Heart left ventricle (tissue), 16 donors: ENCODE results near the gene SERINC3. TPM values are rescaled to one million over a fixed set of nuclear protein-coding genes. Genes with fewer than 3 reads are reported as not detected.

Experiments
- ATAC-seq, 4 donors: fragments of 200-7000 bp; cut with Tn5 transposase; one replicate each; pipeline ENCODE4 v1.9.1; 2020 to 2022; ENCODE audit warnings: moderate library complexity in 4 of 4, mild to moderate bottlenecking in 3 of 4, moderate number of reproducible peaks in 1 of 4
- DNase-seq, 5 donors: peaks; one replicate each; pipeline ENCODE4 v3.0.0-alpha.2; 2020
- H3K27ac ChIP-seq, 12 donors: fragments of 200-600 bp; sonication (generic) in 4 of 12; one replicate each; pipeline versions ENCODE4 v1.5.0 to v1.8.0; 2016 to 2022; ENCODE audit warnings: mild to moderate bottlenecking in 2 of 12
- H3K27me3 ChIP-seq, 9 donors: fragments of 200-600 bp; sonication (generic) in 2 of 9; one replicate each; pipeline versions ENCODE4 v1.5.1 to v1.8.0; 2016 to 2022; ENCODE audit warnings: mild to moderate bottlenecking in 3 of 9
- H3K36me3 ChIP-seq, 9 donors: fragments of 200-600 bp; sonication (generic) in 2 of 9; one replicate each; pipeline versions ENCODE4 v1.5.0 to v1.8.0; 2018 to 2022; ENCODE audit warnings: mild to moderate bottlenecking in 2 of 9
- H3K4me1 ChIP-seq, 12 donors: fragments of 200-600 bp; sonication (generic) in 4 of 12; one replicate each; pipeline versions ENCODE4 v1.5.0 to v1.8.0; 2016 to 2022; ENCODE audit warnings: mild to moderate bottlenecking in 3 of 12
- H3K4me3 ChIP-seq, 12 donors: fragments of 200-600 bp; sonication (generic) in 4 of 12; one replicate each; pipeline versions ENCODE4 v1.5.0 to v1.8.0; 2017 to 2022; ENCODE audit warnings: mild to moderate bottlenecking in 9 of 12, moderate library complexity in 4 of 12
- H3K9me3 ChIP-seq, 12 donors: fragments of 200-600 bp; sonication (generic) in 4 of 12; one replicate each; pipeline versions ENCODE4 v1.5.0 to v1.8.0; 2016 to 2022; ENCODE audit warnings: mild to moderate bottlenecking in 1 of 12
- CTCF ChIP-seq, 12 donors: fragments of 200-600 bp; sonication (generic) in 4 of 12; IDR thresholded peaks; one replicate each; pipeline versions ENCODE4 v1.5.0 to v1.8.0; 2018 to 2022; ENCODE audit warnings: antibody characterized with exemption in 12 of 12, mild to moderate bottlenecking in 5 of 12
- POLR2A ChIP-seq, 2 donors: fragments of 450-650 bp; IDR thresholded peaks; one replicate each; pipeline ENCODE4 v1.6.1; 2017; ENCODE audit warnings: antibody characterized with exemption in 2 of 2, mild to moderate bottlenecking in 2 of 2, moderate library complexity in 2 of 2
- WGBS, 4 donors: extraction: QIAGEN DNeasy Blood & Tissue Kit in 2 of 4; methylation state at CpG; one replicate each; pipeline versions ENCODE4 v1.1.5 to v1.1.7; 2013 to 2018; 5-methylcytosine and 5-hydroxymethylcytosine counted together
- intact Hi-C, 10 donors: fragments of 100-400 bp; cut with DNase I; formaldehyde crosslinking; loops; one replicate each; pipeline versions ENCODE4 v1.11.1 to v1.14.2; 2022
- polyA plus RNA-seq, 2 donors: library from polyadenylated mRNA; stranded (reverse); fragments of 200-250 nt; gene quantifications; one replicate each; pipeline ENCODE4 v1.2.3, GENCODE V29; 2013
- total RNA-seq, 9 donors: library from RNA; depleted of rRNA in 2 of 9; stranded (reverse); fragments of >200 nt in 2 of 9; fragmentation: NEBNext Ultra II Directional in 3 of 9; extraction: Animal tissue kit (Norgen Biotek cat#: 25700) in 3 of 9; gene quantifications; one replicate each; pipeline versions ENCODE4 v1.1.0 to v1.2.4, GENCODE V29; 2016 to 2023
- donor health status: ischemic (EF 13 %, LVEDD 7.1; RV severe dilation, severe dysfunction).
- donor health status: healthy with polysubstance abuse.
- donor health status: DM: no; HTN: yes; CAD: no.
- donor health status: DM: no; HTN: no; CAD: no.
- donor health status: ischemic (EF 25% LVEDD 6.9; RV normal size, moderate dysfunction).
- donor health status: ischemic (EF 25% LVEDD 5.7; RV mildly dilated, moderate dysfunction).
- donor health status: healthy.
- donor health status: DM: yes; HTN: yes; CAD: no.
- donor health status: ischemic (EF 35%, LVEDD 5.7; RV mildly dilated, moderate dysfunction).
- donor health status: nonischemic (EF 11% LVEDD 7.7; RV severe dilation, severe dysfunction).
- donor health status: DM: yes; HTN: yes; CAD: no.
- donor health status: PGD.
- donor health status: ischemic (EF 29% LVEDD 5.4; RV normal size, mild dysfunction).
- donor health status: nonischemic (EF 23%, LVEDD 6.1; RV moderate dilation, normal function).

Gene SERINC3
- total and polyA plus RNA-seq, 11 donors = 32.9 to 114 (median 96.2) TPM

- DNase-seq = no peak
- intact Hi-C loops = loop anchor here in 1 of 10 donors (10.0 kb wide), 1 partner anchor 342 kb away; the partner anchor contains the start of gene YWHAB
- no peaks in the 10 kb centered on the region for H3K27me3 ChIP-seq
- ATAC-seq = no peak
- no peak overlapping the region for H3K4me3 ChIP-seq
- TF ChIP-seq CTCF (IDR thresholded peaks at IDR 0.05) (no peak), POLR2A (IDR thresholded peaks at IDR 0.05) (no peak)
- peaks cover 0 to 45% (median 34%) of the 10 kb centered on the region in 12 donors for H3K4me1 ChIP-seq
- no peaks in the 10 kb centered on the region for H3K9me3 ChIP-seq
- H3K27ac ChIP-seq = peak overlapping the region in 2 of 12 donors; percentile 20 to 67
- WGBS, 4 donors = 70 to 88% (median 73%) methylated on average over 1 of the region's 1 CpG
- no peaks in the 10 kb centered on the region for H3K36me3 ChIP-seq
These were observed 21.0 kb upstream of the SERINC3 start for GRCh38 chr20:44542890-44543289.

GRCh38 chr20:44541992-44542391, 20.1 kb upstream of the SERINC3 start:
- no peak overlapping the region for H3K4me3 ChIP-seq
- H3K27me3 ChIP-seq = no peaks in the 10 kb centered on the region
- ATAC-seq (no peak), DNase-seq (no peak)
- H3K36me3 ChIP-seq = no peaks in the 10 kb centered on the region
- no peak for TF ChIP-seq CTCF (IDR thresholded peaks at IDR 0.05)
- TF ChIP-seq POLR2A (IDR thresholded peaks at IDR 0.05) = no peak
- intact Hi-C loops = loop anchor here in 1 of 10 donors (10.0 kb wide), 1 partner anchor 343 kb away; the partner anchor contains the start of gene YWHAB
- peaks cover 0 to 42% (median 33%) of the 10 kb centered on the region in 12 donors for H3K4me1 ChIP-seq
- H3K9me3 ChIP-seq = no peaks in the 10 kb centered on the region
- peak overlapping the region in 2 of 12 donors; percentile 11 to 67 for H3K27ac ChIP-seq
- 38 to 44% (median 38%) methylated on average over 4 of the region's 4 CpGs for WGBS, 4 donors

GRCh38 chr20:44540834-44541233, 19.0 kb upstream of the SERINC3 start:
- WGBS, 4 donors = 63 to 79% (median 74%) methylated on average over 6 of the region's 6 CpGs
- Histone ChIP-seq H3K9me3 (no peaks in the 10 kb centered on the region), H3K27ac (peak overlapping the region in 1 of 12 donors; percentile 67), H3K27me3 (no peaks in the 10 kb centered on the region), H3K4me3 (no peak overlapping the region), H3K4me1 (peaks cover 0 to 42% (median 35%) of the 10 kb centered on the region in 12 donors), H3K36me3 (no peaks in the 10 kb centered on the region)
- intact Hi-C loops = loop anchor here in 1 of 10 donors (10.0 kb wide), 1 partner anchor 344 kb away; the partner anchor contains the start of gene YWHAB
- TF ChIP-seq CTCF (IDR thresholded peaks at IDR 0.05) (no peak), POLR2A (IDR thresholded peaks at IDR 0.05) (no peak)
- DNase-seq (no peak), ATAC-seq (peak in 2 of 4 donors; percentile 55 to 68)

GRCh38 chr20:44537993-44538392, 16.1 kb upstream of the SERINC3 start:
- H3K27ac ChIP-seq = no peak overlapping the region
- H3K9me3 ChIP-seq = no peaks in the 10 kb centered on the region
- 46 to 75% (median 52%) methylated on average over 1 of the region's 1 CpG for WGBS, 4 donors
- H3K27me3 ChIP-seq = peaks cover 0 to 5% (median 0%) of the 10 kb centered on the region in 9 donors
- H3K4me3 ChIP-seq = no peak overlapping the region
- no peak for DNase-seq
- H3K36me3 ChIP-seq = no peaks in the 10 kb centered on the region
- TF ChIP-seq CTCF (IDR thresholded peaks at IDR 0.05) = peak in 7 of 12 donors; percentile 28 to 51 (median 36)
- TF ChIP-seq POLR2A (IDR thresholded peaks at IDR 0.05) = no peak
- peak in 1 of 4 donors; percentile 48 for ATAC-seq
- intact Hi-C loops = loop anchor here in 2 of 10 donors (10.0 kb wide), 1 partner anchor 197 kb away; no protein-coding TSS in a partner anchor
- peaks cover 0 to 38% (median 23%) of the 10 kb centered on the region in 12 donors for H3K4me1 ChIP-seq
